ENCODE data around the gene C14orf132.

DNA sequence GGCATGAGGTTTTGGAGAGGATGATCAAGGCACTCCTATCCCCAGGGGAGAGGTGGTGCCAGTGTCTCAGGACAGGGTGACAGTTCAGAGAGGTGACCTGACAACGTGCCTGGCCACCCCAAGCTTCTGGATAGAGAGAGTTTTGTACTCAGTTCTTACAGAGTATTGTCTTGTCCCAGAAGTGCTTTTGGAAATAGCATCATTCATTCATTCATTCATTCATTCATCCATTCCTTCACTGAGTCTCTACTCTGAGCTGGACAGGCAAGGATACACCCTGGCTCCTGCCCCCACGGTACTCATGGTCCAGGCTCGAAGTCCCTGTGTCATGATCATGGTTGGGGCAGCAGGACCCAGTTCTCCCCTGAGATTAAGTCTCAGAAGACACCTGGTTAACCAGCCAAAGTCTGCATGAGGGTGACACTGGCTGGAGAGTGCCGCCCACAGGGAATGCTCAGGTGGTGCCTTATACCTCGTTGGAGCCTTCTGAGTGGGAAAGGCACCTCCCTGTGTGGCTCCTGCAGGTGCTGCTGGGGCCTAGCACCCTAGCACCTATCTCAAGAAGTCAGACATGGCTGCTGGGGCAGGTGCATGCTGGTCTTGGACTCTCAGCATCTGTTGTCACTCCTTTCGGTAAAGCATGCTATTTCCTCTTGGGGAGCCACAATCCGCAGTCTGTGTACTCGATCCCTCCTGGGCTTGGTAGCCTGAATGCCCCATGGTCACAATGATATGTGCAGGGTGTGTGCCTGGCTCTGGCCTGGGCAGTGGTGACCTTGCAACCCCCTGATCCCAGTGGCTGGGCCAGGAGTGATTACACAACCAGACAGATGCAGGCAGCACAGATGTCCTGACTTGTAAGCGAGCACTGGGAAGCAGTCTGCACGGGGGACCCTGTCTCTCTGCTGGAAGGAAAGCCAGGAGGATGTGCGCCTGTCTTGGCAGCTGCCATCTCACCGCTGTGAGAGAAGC lies 57.8 kb downstream of the C14orf132 start:
- TF ChIP-seq POLR2AphosphoS5 (IDR thresholded peaks at IDR 0.05; ENCODE audit: low read depth, low read length) (no peak), POLR2A (IDR thresholded peaks at IDR 0.05; ENCODE audit: low read depth, low read length) (no peak), TAF1 (IDR thresholded peaks at IDR 0.05; ENCODE audit: low read depth, low read length) (no peak), SPI1 (IDR thresholded peaks at IDR 0.05; ENCODE audit: low read depth, low read length) (no peak), POU2F2 (IDR thresholded peaks at IDR 0.05; ENCODE audit: low read depth, low read length) (no peak), PAX5 (IDR thresholded peaks at IDR 0.05; ENCODE audit: insufficient read depth, low read length, severe bottlenecking) (no peak)
